Activated gamma-delta T cell treated with Interleukin-2 at 50 U/mL for 16 hours (primary cell): ENCODE results near the gene KRTAP5-1.

ENCODE experiments used
- DNase-seq: peaks from one replicate; pipeline ENCODE4 v3.0.0-alpha.2; 2020

KRTAP5-1 gene

DNA sequence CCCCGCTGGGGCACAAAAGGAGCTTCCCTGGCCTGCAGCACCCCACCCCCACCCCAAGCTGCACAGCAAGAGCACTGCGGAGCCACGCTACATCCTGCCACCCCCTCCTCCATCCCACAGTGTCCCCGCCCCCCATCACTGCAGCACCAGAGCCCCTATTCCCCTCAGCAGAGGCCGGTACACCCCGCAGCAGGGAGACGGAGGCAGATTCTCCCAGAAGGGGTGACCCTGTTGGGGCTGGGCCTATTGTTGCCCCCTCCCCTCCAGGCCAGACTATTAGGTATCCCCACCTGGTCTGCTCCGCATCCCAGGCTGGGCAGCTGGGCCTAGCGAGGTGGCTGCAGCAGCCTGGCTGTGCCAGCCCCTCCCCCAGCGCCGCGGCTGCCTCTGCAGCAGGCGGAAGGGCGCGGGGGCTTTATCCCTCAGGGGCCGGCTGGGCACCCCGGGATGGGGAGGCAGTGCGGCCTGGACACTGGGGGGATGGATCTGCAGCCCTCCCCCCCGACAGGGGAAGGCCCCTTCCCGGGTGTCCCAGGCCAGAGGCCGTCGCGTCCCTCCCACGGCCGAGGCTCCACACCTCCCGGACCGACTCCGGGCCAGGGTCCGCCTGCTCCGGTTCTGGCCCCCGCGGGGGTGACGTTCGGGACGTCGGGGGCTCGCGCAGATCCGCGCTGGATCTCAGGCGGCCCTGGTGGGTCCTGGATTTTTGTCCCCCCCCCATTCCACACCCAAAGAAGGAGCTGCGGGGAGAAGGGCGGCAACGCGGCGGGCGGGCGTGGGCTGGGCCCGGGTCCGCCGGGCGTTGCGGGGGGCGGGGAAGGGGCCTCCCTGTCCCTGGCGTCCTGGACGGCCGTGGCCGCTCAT, 14.0 kb downstream of the KRTAP5-1 start:
- peak; percentile 33 for DNase-seq

- no peak for DNase-seq
These were observed 14.6 kb downstream of the KRTAP5-1 start for GRCh38 chr11:1570531-1570895.

GRCh38 chr11:1570001-1570453, 15.1 kb downstream of the KRTAP5-1 start:
- DNase-seq = no peak

- no peak for DNase-seq
These were observed 15.8 kb downstream of the KRTAP5-1 start for GRCh38 chr11:1569251-1569780.

- DNase-seq = peak; percentile 67
These were observed 16.6 kb downstream of the KRTAP5-1 start for GRCh38 chr11:1568441-1568911.

- no peak for DNase-seq
These were observed 17.4 kb downstream of the KRTAP5-1 start for GRCh38 chr11:1567721-1568100.

GRCh38 chr11:1567052-1567720, 17.9 kb downstream of the KRTAP5-1 start:
- DNase-seq = no peak

DNA sequence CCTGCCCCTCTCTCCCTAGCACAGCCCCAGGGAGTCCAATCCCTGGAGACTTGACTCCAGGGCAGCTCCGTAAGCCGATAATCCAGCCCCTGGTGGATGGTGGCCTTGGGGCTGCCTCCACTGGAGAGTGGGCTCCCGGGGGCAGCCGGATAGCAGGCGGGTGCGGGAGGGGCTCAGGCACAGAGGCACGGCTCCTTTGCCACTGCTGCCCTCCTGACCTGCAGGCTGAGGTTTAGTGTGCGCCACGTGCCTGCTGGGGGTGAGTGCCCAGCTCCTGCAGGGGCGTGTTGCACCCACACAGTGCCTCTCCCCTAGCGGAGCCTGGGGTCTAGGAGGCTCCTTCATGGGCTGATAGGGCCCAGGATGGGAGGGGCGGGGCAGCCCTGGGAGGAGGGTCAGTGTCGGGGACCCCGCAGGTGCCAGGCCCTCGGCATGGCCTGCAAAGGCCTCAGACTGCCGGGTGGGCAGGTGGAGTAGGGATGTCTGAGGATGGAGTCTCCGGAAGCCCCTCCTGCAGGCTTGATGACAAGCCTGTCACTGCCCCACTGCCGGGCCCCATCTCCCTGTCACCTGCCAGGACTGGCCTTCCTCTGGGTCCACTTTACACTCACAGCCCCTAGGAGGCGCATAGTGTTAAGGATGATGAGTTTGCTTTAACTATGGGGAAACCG, 18.6 kb downstream of the KRTAP5-1 start:
- no peak for DNase-seq

GRCh38 chr11:1565904-1566247, 19.2 kb downstream of the KRTAP5-1 start:
- DNase-seq = no peak

DNA sequence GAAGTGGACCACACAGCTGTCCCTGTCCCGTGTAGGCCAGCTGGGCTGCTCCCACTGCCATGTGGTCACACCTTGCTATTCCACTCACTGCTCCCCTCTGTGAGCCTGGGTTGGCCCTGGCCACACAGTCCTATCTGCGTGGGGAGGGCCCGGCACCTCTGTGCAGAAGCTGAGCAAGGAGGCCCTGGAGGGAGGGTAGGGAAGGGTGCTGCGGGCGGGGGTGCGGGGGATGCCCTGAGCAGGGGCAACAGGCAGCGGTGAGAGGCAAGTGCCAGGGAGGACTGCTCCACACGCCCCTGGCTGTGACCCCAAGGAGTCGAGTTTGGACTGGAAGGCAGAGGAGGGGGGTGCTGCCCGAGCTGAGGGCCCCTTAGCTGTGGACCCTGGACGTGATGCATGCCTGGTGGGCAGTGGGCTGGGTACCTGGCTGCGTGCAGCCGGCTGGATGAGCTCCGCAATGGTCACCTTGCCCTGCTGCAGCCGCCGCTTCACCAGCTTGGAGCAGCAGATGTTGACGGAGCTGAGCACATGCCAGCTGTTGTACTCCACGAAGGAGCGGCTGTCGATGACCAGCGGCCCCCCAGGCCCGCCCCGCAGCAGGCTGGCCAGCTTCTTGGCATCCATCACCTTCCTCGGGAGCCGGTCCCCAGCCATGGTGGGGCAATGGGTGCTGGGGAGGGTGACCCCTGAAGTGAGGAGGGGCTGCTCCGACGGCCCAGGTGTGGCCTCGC, 19.7 kb downstream of the KRTAP5-1 start:
- DNase-seq = no peak

DNA sequence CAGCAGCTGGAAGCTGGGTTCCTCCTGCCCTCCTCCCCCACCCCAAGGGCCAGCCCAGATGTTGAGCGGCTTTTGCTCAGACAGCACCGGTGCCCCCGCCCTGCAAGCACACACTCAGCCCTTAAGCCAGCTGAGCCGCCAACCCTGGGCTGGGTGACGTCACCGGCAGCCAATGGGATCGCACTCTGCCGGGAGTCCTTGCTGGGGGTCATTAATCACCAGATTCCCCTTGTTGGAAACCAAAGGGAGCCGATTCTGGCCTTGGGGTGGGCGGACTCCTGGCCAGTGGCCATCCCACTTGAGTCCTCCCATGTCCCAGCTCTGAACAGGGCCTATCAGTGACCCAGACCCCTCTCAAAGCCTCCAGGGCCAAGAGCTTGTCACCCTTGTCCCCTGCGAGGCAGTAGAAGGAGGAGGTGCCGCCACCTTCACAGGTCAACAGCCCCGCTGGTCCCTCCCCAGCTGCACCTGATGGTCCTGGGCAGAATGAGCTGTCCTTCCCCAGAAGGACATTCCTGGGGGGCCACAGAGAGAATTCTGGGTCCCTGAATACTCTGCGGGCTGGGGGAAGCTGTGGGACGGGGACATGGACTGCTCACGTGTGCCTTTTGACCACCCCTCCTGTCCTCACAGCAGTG, 20.4 kb downstream of the KRTAP5-1 start:
- DNase-seq = no peak

DNA sequence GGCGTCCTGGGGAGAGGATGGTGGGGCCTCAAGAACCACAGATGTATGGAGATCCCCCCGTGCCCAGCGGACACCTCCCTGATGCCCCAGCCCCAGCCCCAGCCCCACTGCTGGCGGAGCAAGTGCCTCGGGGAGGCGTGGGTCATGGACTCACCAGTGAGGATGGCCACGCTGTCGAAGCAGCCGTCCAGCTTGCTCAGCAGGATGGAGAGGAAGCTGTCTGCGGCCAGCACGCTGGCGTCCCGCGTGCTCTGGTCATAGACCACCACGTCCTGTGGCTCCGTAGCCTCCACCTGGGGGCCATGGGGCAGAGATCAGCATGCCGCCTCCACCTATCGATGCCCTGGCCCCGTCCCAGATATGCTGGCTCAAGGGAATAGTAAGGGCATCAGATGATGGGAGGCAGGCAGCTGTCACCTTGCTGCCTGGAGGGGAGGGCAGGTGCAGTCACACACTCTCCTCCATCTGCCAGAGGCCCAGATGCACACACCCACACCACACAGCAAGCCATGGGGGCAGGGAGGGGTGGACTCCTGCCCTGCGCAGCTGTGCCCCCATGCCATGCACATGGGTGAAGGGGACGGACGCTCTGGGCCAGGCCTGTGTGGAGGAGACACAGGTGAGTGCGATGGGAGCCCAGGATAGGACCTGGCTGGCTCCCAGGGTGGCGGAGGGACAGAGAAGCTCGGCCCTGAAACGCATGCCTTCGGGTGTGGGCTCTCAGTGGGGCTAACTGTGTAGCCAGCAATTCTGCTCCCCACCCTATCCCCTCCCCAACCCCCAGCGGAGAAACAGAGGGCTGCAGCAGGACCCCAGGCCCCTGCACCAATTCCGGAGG, 21.2 kb downstream of the KRTAP5-1 start:
- no peak for DNase-seq

DNA sequence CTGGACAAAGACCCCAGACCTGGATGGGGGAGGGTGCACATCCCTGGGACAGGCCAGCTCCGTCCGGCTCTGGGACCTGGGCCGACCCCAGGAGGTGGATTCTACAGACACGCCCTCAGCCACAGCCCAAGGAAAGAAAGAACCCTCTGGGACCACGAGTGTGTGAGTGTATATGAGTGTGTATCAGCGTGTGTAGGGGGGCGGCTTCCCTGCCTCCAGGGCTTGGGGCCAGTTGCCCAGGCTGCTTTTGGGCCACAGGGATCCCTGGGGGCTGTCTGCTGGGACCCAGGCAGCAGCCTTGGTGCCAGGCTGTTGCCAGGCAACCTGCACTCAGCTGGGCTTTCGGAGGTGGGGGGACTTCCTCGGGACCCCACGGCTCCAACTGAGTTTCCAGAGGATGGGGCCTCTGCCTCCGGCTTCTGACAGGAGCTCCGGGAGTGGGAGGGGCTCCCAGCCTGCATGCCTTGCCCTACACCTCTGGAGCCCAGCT, 21.9 kb downstream of the KRTAP5-1 start:
- no peak for DNase-seq

DNA sequence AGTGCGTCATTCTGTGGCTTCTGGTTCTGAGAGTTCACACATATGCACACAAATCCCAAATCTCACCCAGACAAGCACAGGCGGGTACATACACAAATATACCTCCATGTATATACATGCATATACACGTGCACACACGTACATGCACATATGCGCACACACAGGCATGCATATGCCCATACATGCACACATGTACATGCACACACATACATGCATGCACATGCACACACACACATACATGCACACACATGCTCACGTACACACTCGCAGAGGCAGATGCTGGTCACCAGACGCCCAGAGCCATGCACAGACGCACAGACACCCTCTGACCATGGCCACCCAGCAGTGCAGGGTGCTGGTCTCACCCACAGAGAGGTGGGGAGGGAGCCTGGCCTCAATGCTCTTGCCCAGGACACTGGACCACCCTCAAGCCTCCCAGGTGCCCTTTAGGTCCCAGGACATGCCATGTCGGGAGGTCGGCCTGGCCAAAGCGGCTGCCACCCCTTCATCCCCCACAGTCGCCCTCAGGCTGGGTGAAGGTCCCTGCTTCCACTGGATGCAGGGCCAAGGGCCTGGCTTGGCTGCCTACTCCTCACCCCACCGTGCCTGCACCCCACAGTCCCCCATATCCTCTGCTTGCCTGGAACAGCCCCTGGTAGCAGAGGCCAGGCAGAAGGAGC, 22.5 kb downstream of the KRTAP5-1 start:
- no peak for DNase-seq

GRCh38 chr11:1561955-1562354, 23.1 kb downstream of the KRTAP5-1 start:
- no peak for DNase-seq

- no peak for DNase-seq
These were observed 23.8 kb downstream of the KRTAP5-1 start for GRCh38 chr11:1561266-1561665.

DNA sequence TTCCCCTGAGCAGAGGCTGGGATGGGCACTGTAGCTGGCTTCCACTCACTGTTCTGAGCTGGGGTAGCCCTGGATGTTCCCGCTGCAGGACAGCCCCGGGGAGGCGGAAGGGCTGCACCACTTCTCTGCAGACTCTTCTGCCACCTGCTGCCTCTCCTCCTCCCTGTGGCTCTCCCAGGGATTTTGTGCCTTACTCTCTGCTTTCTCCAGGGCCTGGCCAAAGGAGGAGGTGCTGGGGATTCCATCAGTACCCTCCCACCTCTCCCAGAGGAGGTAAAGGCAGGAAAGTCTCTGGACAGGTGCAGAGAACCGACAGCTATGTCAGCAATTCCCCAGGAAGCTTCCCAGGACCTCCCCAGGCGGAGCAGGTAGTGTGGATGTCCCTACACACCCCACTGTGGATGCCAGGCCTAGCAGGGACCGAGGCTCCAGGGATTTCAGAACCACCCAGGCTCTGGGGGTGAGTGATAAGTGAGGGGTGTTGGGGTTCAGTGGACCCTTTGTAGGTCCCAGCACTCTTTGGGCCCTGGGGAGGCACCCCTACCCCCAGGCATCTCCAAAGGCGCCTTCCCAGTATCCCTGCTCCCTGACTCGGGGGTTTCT, 24.3 kb downstream of the KRTAP5-1 start:
- DNase-seq = no peak

DNA sequence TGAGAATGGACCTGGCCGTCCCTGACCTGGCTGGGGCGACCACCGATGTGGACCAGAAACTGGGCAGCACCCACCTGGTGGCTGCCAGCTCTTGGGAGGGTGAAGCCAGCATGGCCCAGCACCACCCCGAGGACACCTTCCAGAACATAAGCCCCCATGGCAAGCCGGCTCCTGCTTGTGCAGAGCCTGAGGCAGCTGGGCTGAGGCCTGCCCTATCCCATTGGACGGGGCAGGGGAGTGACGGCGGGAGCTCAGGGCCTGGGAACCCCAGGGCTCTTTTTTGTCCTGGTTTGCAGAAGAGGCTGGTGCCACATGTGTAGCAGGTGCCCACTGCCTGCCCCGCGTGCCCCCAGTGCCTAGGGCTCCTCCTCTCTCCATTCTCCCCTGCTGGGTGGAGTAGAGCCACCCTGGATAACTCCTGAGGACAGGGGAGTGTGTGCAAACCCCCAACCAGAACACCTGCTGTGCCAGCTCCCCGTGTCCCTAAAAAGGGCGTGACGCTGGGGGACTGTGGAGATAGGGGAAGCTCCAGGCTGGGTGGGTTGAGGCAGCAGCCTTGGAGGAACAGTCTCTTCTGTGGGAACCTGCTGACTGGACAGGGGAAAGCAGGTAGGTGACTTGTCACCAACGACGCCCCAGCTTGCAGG, 25.0 kb downstream of the KRTAP5-1 start:
- DNase-seq = no peak

DNA sequence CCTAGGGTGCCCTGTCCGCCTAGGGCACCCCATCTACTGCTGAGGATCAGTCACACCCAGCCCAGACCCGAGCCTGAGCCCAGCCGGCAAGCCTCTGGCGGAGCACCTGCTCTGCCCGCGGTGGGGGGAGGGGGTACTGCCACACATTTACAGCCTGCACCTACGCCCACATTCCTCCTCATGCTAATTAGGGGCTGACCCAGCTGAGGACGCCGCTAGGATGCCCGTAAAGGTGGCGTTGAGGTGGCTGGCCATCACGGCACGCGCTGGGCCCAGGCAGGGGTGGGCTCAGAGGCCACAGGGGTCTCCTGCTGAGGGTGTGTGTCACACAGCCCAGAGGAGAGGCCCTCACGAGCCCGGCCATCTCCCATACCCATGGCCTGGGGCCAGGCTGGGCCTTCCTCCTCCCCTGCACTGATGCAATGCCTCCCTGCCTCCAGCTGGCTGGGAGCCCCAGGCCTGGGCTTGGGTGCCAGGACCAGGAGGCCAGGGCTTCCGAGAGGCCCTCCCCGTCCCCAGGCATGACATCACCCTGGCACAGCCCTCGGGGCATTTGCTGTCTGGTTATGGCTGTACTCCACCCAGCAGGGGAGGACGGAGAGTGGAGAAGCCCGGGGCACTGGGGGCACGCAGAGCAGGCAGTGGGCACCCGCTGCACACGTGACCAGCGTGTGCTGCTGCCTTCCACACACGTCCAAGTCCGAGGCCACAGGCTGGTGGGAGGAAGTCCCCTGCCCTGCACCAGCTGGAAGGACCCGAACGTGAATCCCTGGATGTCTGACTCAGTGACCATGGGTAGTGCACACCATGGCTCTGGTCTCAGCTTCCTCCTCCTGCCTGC, 25.8 kb downstream of the KRTAP5-1 start:
- DNase-seq = no peak
